VCaP (cell line): ENCODE measurements around the gene SPDYE4.

Experiments
- H3K27ac ChIP-seq: fragments of 450-650 bp; 2 replicates; pipeline ENCODE4 v1.5.1; 2017
- CTCF ChIP-seq: fragments of 450-650 bp; conservative IDR thresholded peaks from 2 replicates; pipeline ENCODE4 v1.5.1; 2017; ENCODE audit warnings: mild to moderate bottlenecking, moderate library complexity

SPDYE4 gene

DNA sequence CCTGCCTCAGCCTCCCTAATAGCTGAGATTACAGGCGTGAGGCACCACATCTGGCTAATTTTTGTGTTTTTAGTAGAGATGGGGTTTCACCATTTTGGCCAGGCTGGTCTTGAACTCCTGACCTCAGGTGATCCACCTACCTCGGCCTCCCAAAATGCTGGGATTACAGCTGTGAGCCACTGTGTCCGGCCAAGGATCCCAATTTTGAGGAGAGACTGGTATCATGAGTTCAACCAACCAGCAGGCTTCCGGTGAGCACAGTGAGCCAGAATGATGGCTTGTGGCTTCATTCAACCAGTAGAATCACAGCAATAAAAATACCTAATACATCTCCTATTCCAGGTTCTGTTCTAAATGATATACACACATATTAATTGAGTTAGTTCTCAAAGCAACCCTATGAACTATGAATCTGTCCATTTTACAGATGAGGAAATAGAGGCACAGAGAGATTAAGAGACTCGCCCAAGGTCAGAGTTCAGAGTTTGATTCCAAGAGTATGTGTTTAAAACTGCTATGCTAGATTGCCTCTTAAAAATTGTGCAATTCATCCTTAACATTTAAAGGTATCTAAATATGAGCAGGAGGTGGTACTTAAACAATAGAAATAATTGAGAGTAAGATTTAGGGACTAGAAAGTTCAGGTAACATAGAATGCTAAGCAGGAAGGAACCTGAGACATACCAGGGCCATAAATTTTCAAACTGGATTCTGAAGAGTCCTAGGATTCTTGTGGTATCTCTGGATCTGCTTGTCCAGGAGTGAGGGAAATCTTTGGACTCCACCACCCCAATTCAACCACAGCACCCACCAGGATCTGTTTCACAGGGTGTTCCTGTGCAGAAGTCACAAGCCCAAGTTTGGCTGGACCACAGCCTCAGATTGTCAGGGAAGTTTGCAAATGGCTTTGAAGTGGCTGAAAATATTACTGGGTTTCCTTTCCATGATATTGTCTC is 38.8 kb downstream of the SPDYE4 start:
- no peak for TF ChIP-seq CTCF
- no peak overlapping the region for H3K27ac ChIP-seq

- no peak overlapping the region for H3K27ac ChIP-seq
- no peak for TF ChIP-seq CTCF
Observed at GRCh38 chr17:8718001-8718563, 40.3 kb downstream of the SPDYE4 start.

- no peak for TF ChIP-seq CTCF
- H3K27ac ChIP-seq: no peak overlapping the region
Observed at GRCh38 chr17:8713878-8714277, 44.5 kb downstream of the SPDYE4 start.

DNA sequence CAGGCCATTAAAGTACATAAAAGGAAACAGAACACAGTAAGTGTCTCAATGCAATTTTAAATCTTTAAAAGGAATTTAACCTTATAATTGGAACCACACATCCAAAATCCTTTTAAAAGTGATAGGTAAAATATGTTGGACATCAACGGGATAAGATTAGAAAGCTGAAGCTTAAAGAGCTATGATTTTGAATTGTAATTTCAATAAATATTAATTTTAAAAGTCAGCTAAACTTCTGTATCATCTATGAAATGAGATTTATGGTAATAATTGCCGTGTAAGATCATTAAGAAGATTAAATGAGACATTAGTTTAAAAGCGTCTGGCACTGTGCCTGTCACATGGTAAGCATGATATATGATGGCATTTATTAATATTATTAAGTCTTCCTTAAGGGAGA is 45.0 kb downstream of the SPDYE4 start:
- no peak for TF ChIP-seq CTCF
- H3K27ac ChIP-seq: no peak overlapping the region

- no peak for TF ChIP-seq CTCF
- H3K27ac ChIP-seq: no peak overlapping the region
Observed at GRCh38 chr17:8712698-8713097, 45.6 kb downstream of the SPDYE4 start.

DNA sequence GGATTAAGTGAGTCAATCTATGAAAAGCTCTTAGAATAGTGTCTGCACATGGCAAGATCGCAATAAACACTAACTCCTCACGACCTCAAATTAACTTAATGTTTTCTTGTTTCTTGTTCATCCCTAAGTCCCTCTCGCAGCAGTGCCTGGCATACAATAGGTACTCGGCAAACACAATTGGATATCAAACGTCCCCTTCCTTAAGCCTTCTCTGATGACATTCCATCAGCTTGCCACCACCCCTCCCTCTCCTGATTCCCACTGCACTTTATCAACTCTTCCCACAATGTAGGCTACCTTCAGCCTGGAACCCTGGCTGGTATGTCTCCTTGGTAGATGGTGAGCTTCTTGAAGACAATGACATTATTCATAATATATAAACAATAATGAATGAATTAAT is 47.1 kb downstream of the SPDYE4 start:
- TF ChIP-seq CTCF: no peak
- H3K27ac ChIP-seq: no peak overlapping the region

GRCh38 chr17:8710813-8711212 is 47.5 kb downstream of the SPDYE4 start:
- no peak for TF ChIP-seq CTCF
- no peak overlapping the region for H3K27ac ChIP-seq
